Upper lobe of left lung (tissue), 6 donors: ENCODE results near the gene RPS6KA5. TPM values are rescaled to one million over a fixed set of nuclear protein-coding genes. Genes with fewer than 3 reads are reported as not detected.

Experiments
- ATAC-seq, 2 donors: fragments of 200-7000 bp; cut with Tn5 transposase; one replicate each; pipeline ENCODE4 v1.9.1; 2022; ENCODE audit warnings: mild to moderate bottlenecking in 2 of 2, moderate library complexity in 2 of 2; ENCODE audit not compliant: low FRiP score in 2 of 2
- DNase-seq, 2 donors: peaks; one replicate each; pipeline ENCODE4 v3.0.0-alpha.2; 2019 to 2020
- H3K27ac ChIP-seq, 4 donors: fragments of 200-600 bp; sonication (generic); one replicate each; pipeline ENCODE4 v1.5.1; 2016 to 2019
- H3K27me3 ChIP-seq, 4 donors: fragments of 200-600 bp; sonication (generic); one replicate each; pipeline ENCODE4 v1.5.1; 2017 to 2019
- H3K36me3 ChIP-seq, 4 donors: fragments of 200-600 bp; sonication (generic); one replicate each; pipeline ENCODE4 v1.5.1; 2016 to 2019
- H3K4me1 ChIP-seq, 4 donors: fragments of 200-600 bp; sonication (generic); one replicate each; pipeline ENCODE4 v1.5.1; 2018 to 2019
- H3K4me3 ChIP-seq, 4 donors: fragments of 200-600 bp; sonication (generic); one replicate each; pipeline ENCODE4 v1.5.1; 2017 to 2019; ENCODE audit warnings: mild to moderate bottlenecking in 2 of 4, moderate library complexity in 1 of 4
- H3K9me3 ChIP-seq, 4 donors: fragments of 200-600 bp; sonication (generic); one replicate each; pipeline ENCODE4 v1.5.1; 2018 to 2019
- EP300 ChIP-seq, 4 donors: sonication (generic); formaldehyde crosslinking; IDR thresholded peaks; one replicate each; pipeline ENCODE4 v1.5.1; 2017; ENCODE audit warnings: antibody characterized with exemption in 4 of 4, control low read depth in 2 of 4
- POLR2A ChIP-seq, 4 donors: fragments of 450-650 bp; IDR thresholded peaks; one replicate each; pipeline ENCODE4 v1.5.1; 2016 to 2017; ENCODE audit warnings: antibody characterized with exemption in 4 of 4, mild to moderate bottlenecking in 2 of 4
- POLR2AphosphoS5 ChIP-seq, 2 donors: sonication (generic); formaldehyde crosslinking; IDR thresholded peaks; one replicate each; pipeline ENCODE4 v1.5.1; 2017; ENCODE audit warnings: antibody characterized with exemption in 2 of 2
- WGBS, 2 donors: methylation state at CpG; one replicate each; pipeline ENCODE4 v1.1.5; 2017 to 2018; 5-methylcytosine and 5-hydroxymethylcytosine counted together
- total RNA-seq, 6 donors: library from RNA; depleted of rRNA in 4 of 6; stranded (reverse); fragments of >200 nt in 4 of 6; gene quantifications; one replicate each; pipeline versions ENCODE4 v1.1.0 to v1.2.1, GENCODE V29; 2016 to 2021
- TF ChIP-seq, protein P1 (sequence below), 6 experiments: fragments of 450-650 bp in 4 of 6; fragments of 200-600 bp in 2 of 6; sonication (generic) in 2 of 6; IDR thresholded peaks; one replicate each; pipeline ENCODE4 v1.5.1; 2016 to 2019; ENCODE audit warnings: antibody characterized with exemption in 6 of 6
- donor health status: DM: no; HTN: no; CAD: no; lungs with moderate emphysema.
- donor health status: DM: no; HTN: yes; CAD: no; lungs with severe emphysema.

Gene RPS6KA5
- total RNA-seq, 6 donors from 2014 or later = 4.3 to 17.8 (median 10.2) TPM

- Histone ChIP-seq H3K9me3 (no peaks in the 10 kb centered on the region), H3K27me3 (no peaks in the 10 kb centered on the region), H3K27ac (no peak overlapping the region), H3K4me1 (no peaks in the 10 kb centered on the region), H3K36me3 (no peaks in the 10 kb centered on the region), H3K4me3 (no peak overlapping the region)
- DNase-seq (no peak), ATAC-seq (no peak)
- TF ChIP-seq POLR2A (IDR thresholded peaks at IDR 0.05) (no peak), POLR2AphosphoS5 (IDR thresholded peaks at IDR 0.05) (no peak), EP300 (IDR thresholded peaks at IDR 0.05) (no peak)
- TF ChIP-seq, protein P1, sequence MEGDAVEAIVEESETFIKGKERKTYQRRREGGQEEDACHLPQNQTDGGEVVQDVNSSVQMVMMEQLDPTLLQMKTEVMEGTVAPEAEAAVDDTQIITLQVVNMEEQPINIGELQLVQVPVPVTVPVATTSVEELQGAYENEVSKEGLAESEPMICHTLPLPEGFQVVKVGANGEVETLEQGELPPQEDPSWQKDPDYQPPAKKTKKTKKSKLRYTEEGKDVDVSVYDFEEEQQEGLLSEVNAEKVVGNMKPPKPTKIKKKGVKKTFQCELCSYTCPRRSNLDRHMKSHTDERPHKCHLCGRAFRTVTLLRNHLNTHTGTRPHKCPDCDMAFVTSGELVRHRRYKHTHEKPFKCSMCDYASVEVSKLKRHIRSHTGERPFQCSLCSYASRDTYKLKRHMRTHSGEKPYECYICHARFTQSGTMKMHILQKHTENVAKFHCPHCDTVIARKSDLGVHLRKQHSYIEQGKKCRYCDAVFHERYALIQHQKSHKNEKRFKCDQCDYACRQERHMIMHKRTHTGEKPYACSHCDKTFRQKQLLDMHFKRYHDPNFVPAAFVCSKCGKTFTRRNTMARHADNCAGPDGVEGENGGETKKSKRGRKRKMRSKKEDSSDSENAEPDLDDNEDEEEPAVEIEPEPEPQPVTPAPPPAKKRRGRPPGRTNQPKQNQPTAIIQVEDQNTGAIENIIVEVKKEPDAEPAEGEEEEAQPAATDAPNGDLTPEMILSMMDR (IDR thresholded peaks at IDR 0.05) = no peak
Observed at GRCh38 chr14:90905531-90905930, 154.9 kb downstream of the RPS6KA5 start.

- WGBS, 2 donors = 4 to 6% methylated on average over 1 of the region's 1 CpG
- no peaks in the 10 kb centered on the region for H3K27me3 ChIP-seq
- TF ChIP-seq, protein P1 (IDR thresholded peaks at IDR 0.05) = peak; percentile 59 to 79 (median 70)
- no peak for TF ChIP-seq POLR2A (IDR thresholded peaks at IDR 0.05)
- ATAC-seq (peak in 1 of 2 donors; percentile 78), DNase-seq (peak in 1 of 2 donors; percentile 45)
- H3K27ac ChIP-seq = no peak overlapping the region
- H3K4me1 ChIP-seq = no peaks in the 10 kb centered on the region
- H3K36me3 ChIP-seq = peaks cover 0 to 10% (median 1%) of the 10 kb centered on the region in 4 donors
- H3K9me3 ChIP-seq = no peaks in the 10 kb centered on the region
- no peak overlapping the region for H3K4me3 ChIP-seq
Observed at GRCh38 chr14:90903101-90903500, 157.3 kb downstream of the RPS6KA5 start.

DNA sequence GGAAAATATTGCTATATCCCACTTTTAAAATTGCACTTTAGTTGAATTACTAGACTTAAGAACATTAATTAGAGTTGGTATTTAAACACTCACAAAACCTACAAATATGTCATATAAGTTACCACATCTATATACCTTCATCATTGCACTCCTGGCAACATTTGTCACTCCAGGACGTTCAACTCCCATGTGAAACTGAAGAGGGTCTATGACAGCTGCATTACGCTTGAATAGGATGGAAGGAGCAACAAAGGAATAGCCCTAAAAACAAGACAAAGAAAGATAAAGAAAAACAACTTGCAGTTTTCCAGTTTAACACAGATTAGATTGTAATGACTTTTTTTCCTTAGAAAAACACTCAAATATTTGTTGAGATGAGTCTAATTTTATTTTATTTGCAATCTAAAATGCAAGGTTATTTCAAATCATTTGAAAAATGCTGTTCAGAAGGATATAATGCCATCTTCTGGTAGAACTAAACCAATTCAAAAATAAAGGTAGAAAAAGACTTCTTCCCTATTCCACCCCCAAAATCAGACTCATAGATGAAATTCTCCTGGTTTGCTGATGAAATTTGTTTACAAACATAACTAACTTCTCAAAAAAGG, 159.9 kb downstream of the RPS6KA5 start:
- Histone ChIP-seq H3K9me3 (no peaks in the 10 kb centered on the region), H3K27me3 (no peaks in the 10 kb centered on the region), H3K27ac (no peak overlapping the region), H3K4me3 (no peak overlapping the region), H3K36me3 (peaks cover 0 to 22% (median 7%) of the 10 kb centered on the region in 4 donors), H3K4me1 (no peaks in the 10 kb centered on the region)
- DNase-seq = no peak
- no peak for ATAC-seq
- no peak for TF ChIP-seq EP300 (IDR thresholded peaks at IDR 0.05)
- TF ChIP-seq, protein P1 (IDR thresholded peaks at IDR 0.05) = no peak
- no peak for TF ChIP-seq POLR2AphosphoS5 (IDR thresholded peaks at IDR 0.05)
- TF ChIP-seq POLR2A (IDR thresholded peaks at IDR 0.05) = no peak
- WGBS, 2 donors = 78 to 82% methylated on average over 2 of the region's 2 CpGs

GRCh38 chr14:90897022-90897421, 163.4 kb downstream of the RPS6KA5 start:
- DNase-seq = no peak
- Histone ChIP-seq H3K27me3 (no peaks in the 10 kb centered on the region), H3K4me3 (no peak overlapping the region), H3K36me3 (peaks cover 0 to 22% (median 7%) of the 10 kb centered on the region in 4 donors), H3K4me1 (no peaks in the 10 kb centered on the region), H3K27ac (no peak overlapping the region), H3K9me3 (no peaks in the 10 kb centered on the region)
- TF ChIP-seq EP300 (IDR thresholded peaks at IDR 0.05) (no peak), POLR2A (IDR thresholded peaks at IDR 0.05) (no peak)
- ATAC-seq = no peak
- 88 to 97% methylated on average over 4 to 6 of the region's 6 CpGs for WGBS, 2 donors

DNA sequence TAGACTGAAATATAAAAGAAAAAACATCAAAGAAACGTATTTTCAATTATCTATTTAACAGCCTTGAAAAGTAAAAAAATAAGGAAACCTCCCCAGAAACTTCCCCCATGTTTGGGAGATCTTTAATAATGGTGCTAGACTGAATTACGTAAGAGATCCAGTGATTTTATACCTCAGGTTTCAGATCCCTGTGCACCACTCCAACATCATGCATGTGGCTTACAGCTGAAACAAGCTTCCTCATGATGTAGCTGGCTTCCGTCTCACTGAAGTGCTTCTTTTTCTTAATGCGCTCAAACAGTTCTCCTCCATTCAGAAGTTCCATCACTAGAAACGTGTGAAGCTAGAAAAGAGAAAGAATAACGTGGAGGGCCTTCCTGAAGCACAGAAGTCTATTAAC, 166.2 kb downstream of the RPS6KA5 start:
- H3K4me3 ChIP-seq = no peak overlapping the region
- H3K36me3 ChIP-seq = peaks cover 0 to 22% (median 7%) of the 10 kb centered on the region in 4 donors
- H3K9me3 ChIP-seq = no peaks in the 10 kb centered on the region
- no peaks in the 10 kb centered on the region for H3K4me1 ChIP-seq
- no peak overlapping the region for H3K27ac ChIP-seq
- no peaks in the 10 kb centered on the region for H3K27me3 ChIP-seq
- no peak for ATAC-seq
- DNase-seq = no peak
- TF ChIP-seq, protein P1 (IDR thresholded peaks at IDR 0.05) = no peak
- TF ChIP-seq EP300 (IDR thresholded peaks at IDR 0.05) (no peak), POLR2AphosphoS5 (IDR thresholded peaks at IDR 0.05) (no peak), POLR2A (IDR thresholded peaks at IDR 0.05) (no peak)
- WGBS, 2 donors = 77 to 86% methylated on average over 6 of the region's 6 CpGs
